K562 (cell line): Measurements from ENCODE around the gene PRM3. TPM values are rescaled to one million over a fixed set of nuclear protein-coding genes. Genes with fewer than 3 reads are reported as not detected.

Source experiments
- AFF4 ChIP-seq: sonication (generic); formaldehyde crosslinking; IDR thresholded peaks from 2 replicates; pipeline ENCODE4 v1.8.0; 2023; ENCODE audit warnings: mild to moderate bottlenecking, missing genetic modification reagents
- ATF7 ChIP-seq: fragments of 450-650 bp; IDR thresholded peaks from 2 replicates; pipeline ENCODE4 v1.7.1; 2014; ENCODE audit warnings: mild to moderate bottlenecking, moderate library complexity
- CREB1 ChIP-seq, 2 experiments: sonication (generic) in 1 of 2; formaldehyde crosslinking in 1 of 2; IDR thresholded peaks; 2 replicates each; pipeline versions ENCODE4 v1.6.1 to v1.8.0; 2012 to 2022; ENCODE audit warnings: inconsistent platforms in 1 of 2, mild to moderate bottlenecking in 1 of 2, missing genetic modification reagents in 1 of 2, moderate library complexity in 1 of 2
- CREB3L1 ChIP-seq: fragments of 450-650 bp; IDR thresholded peaks from 2 replicates; pipeline ENCODE4 v1.6.1; 2014; ENCODE audit warnings: low read depth, mild to moderate bottlenecking, moderate library complexity, borderline replicate concordance
- FOS ChIP-seq: IDR thresholded peaks from 3 replicates; pipeline ENCODE4 v1.6.1; 2011; ENCODE audit not compliant: insufficient read length; ENCODE audit errors: extremely low read depth
- ILK ChIP-seq: fragments of 450-650 bp; IDR thresholded peaks from 2 replicates; pipeline ENCODE4 v1.6.1; 2016; ENCODE audit warnings: missing genetic modification characterization, low read depth, mild to moderate bottlenecking, missing compliant biosample characterization, moderate library complexity, borderline replicate concordance
- JUND ChIP-seq, 2 experiments: IDR thresholded peaks; 2 replicates in 1 of 2; 3 replicates in 1 of 2; pipeline ENCODE4 v1.6.1; 2011; ENCODE audit warnings: borderline replicate concordance in 2 of 2, low read depth in 2 of 2, low read length in 2 of 2, improper control_type of control experiment in 1 of 2, missing biosample characterization in 1 of 2, missing genetic modification characterization in 1 of 2, missing genetic modification reagents in 1 of 2
- LCOR ChIP-seq: sonication (generic); formaldehyde crosslinking; IDR thresholded peaks from 2 replicates; pipeline ENCODE4 v1.8.0; 2022; ENCODE audit warnings: mild to moderate bottlenecking, missing genetic modification reagents
- MNT ChIP-seq, 2 experiments: fragments of 450-650 bp; conservative IDR thresholded peaks; 2 replicates each; pipeline ENCODE4 v1.6.1; 2017; ENCODE audit warnings: mild to moderate bottlenecking in 2 of 2, moderate library complexity in 2 of 2
- NFYB ChIP-seq: IDR thresholded peaks from 2 replicates; pipeline ENCODE4 v1.6.1; 2011; ENCODE audit warnings: mild to moderate bottlenecking, moderate library complexity; ENCODE audit not compliant: insufficient read length; ENCODE audit errors: extremely low read depth
- PKNOX1 ChIP-seq: fragments of 450-650 bp; IDR thresholded peaks from 2 replicates; pipeline ENCODE4 v1.6.1; 2016
- POLR2B ChIP-seq: fragments of 450-650 bp; IDR thresholded peaks from 2 replicates; pipeline ENCODE4 v1.6.1; 2018; ENCODE audit warnings: low read depth; ENCODE audit not compliant: partially characterized antibody
- PTBP1 ChIP-seq: fragments of 200-400 bp; formaldehyde crosslinking; IDR thresholded peaks from 2 replicates; pipeline ENCODE4 v1.6.1; 2017; ENCODE audit warnings: low read depth, low read length
- SMAD2 ChIP-seq: fragments of 150-350 bp; IDR thresholded peaks from 2 replicates; pipeline ENCODE4 v1.6.1; 2014; ENCODE audit warnings: low read depth, mild to moderate bottlenecking, low read length
- ZFX ChIP-seq: sonication (generic); formaldehyde crosslinking; IDR thresholded peaks from 2 replicates; pipeline ENCODE4 v1.8.0; 2022; ENCODE audit warnings: mild to moderate bottlenecking, missing genetic modification reagents, moderate library complexity
- ZNF174 ChIP-seq: fragments of 250-450 bp; sonication (Bioruptor Pico); IDR thresholded peaks from 2 replicates; pipeline ENCODE4 v1.4.0; 2020; ENCODE audit warnings: mild to moderate bottlenecking
- polyA plus RNA-seq, 8 experiments: library from polyadenylated mRNA; depleted of rRNA in 4 of 8; stranded (reverse) in 5 of 8; unstranded in 3 of 8; fragments of >200 nt; fragmentation: Nextera tagmentation in 2 of 8; fragmentation: Illumina TruSeq in 1 of 8; extraction: Ambion mirVana in 2 of 8; extraction: Trizol in 1 of 8; gene quantifications; 2 replicates each; pipeline versions ENCODE4 v1.2.1 to v1.2.3, GENCODE V29; 2011 to 2014; ENCODE audit warnings: inconsistent platforms in 1 of 8, missing spikeins in 1 of 8
- total RNA-seq, 7 experiments: library from RNA; depleted of rRNA in 6 of 7; stranded (reverse); fragments of >200 nt in 6 of 7; fragmentation: Illumina TruSeq in 2 of 7; extraction: Trizol in 2 of 7; gene quantifications; 2 replicates each; pipeline versions ENCODE4 v1.2.1 to v1.2.3, GENCODE V29; 2011 to 2021; ENCODE audit warnings: low replicate concordance in 1 of 7

Gene PRM3
- total and polyA plus RNA-seq, 9 of the 15 experiments (the other 6 are each of a cell fraction or from before 2014, with no cell fraction given) = not detected

- TF ChIP-seq SMAD2 (no peak), NFYB (peak; percentile 68), ILK (tag) (no peak), MNT (conservative IDR thresholded peaks at IDR 0.05) (peak; percentile 70 to 83), PKNOX1 (peak; percentile 99), JUND (IDR thresholded peaks at IDR 0.05; ENCODE audit: borderline replicate concordance, low read depth, low read length) (no peak; the same call in none of the 2 replicates), JUND (tag; IDR thresholded peaks at IDR 0.05; ENCODE audit: borderline replicate concordance, low read depth, low read length) (peak; percentile 22; the same call in 1 of the 3 replicates), ATF7 (peak; percentile 57), ZNF174 (CRISPR knock-in tag) (no peak), AFF4 (0 out of 2 replicates have a peak, but pooled peaks have one; percentile 44), PTBP1 (no peak), ZFX (peak; percentile 48; the same call in 1 of the 2 replicates), FOS (peak; percentile 72), LCOR (peak; percentile 82; the same call in 1 of the 2 replicates), CREB3L1 (0 out of 2 replicates have a peak, but pooled peaks have one; percentile 17), POLR2B (peak; percentile 56), CREB1 (IDR thresholded peaks at IDR 0.05) (no peak), CREB1 (CRISPR knock-in tag; IDR thresholded peaks at IDR 0.05) (peak; percentile 60; the same call in 1 of the 2 replicates)
These were observed 34.9 kb downstream of the PRM3 start (continued) for GRCh38 chr16:11238272-11239202.
